ENCODE measurements around the gene SLC29A1. TPM values are rescaled to one million over a fixed set of nuclear protein-coding genes. Genes with fewer than 3 reads are reported as not detected.

SLC29A1 gene
- total and polyA plus RNA-seq, 4 donors: 19.1 to 42.7 (median 26.4) TPM

DNA sequence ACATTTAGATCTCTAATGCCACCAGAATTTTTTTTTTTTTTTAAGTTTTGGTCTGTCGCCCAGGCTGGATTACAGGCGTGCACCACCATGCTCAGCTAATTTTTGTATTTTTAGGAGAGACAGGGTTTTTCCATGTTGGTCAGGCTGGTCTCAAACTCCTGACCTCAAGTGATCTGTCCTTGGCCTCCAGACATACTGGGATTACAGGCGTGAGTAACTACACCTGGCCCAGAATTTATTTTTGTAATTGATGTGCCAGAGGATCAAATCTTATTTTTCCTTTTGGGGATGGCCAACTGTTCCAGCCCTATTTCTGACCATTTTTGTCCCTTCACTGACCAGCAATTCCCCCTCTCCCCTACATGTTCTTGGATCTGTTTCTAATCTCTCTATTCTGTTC lies 24.7 kb upstream of the SLC29A1 start:
- Histone ChIP-seq H3K4me3 (no peak overlapping the region), H3K9ac (ENCODE audit: insufficient read depth in 1 of 2, low read length in 2 of 2) (no peak overlapping the region), H3K36me3 (ENCODE audit: control insufficient read depth in 4 of 4, insufficient read depth in 4 of 4, low read length in 4 of 4) (no peaks in the 10 kb centered on the region), H3K4me1 (ENCODE audit: control insufficient read depth in 5 of 5, insufficient read depth in 5 of 5, low read length in 5 of 5) (peaks cover 0 to 3% (median 0%) of the 10 kb centered on the region in 5 donors), H3K9me3 (ENCODE audit: control insufficient read depth in 4 of 4, insufficient read depth in 3 of 4, low read length in 3 of 4) (no peaks in the 10 kb centered on the region), H3K27me3 (ENCODE audit: control insufficient read depth in 3 of 3, insufficient read depth in 3 of 3, low read length in 2 of 3) (no peaks in the 10 kb centered on the region), H3K27ac (ENCODE audit: low read depth in 1 of 2, low read length in 1 of 2) (no peak overlapping the region)
- DNase-seq (no peak), ATAC-seq (ENCODE audit: insufficient read depth, low FRiP score) (no peak)
- WGBS, 2 donors: 90 to 91% methylated on average over 3 of the region's 3 CpGs
- TF ChIP-seq, protein P1, sequence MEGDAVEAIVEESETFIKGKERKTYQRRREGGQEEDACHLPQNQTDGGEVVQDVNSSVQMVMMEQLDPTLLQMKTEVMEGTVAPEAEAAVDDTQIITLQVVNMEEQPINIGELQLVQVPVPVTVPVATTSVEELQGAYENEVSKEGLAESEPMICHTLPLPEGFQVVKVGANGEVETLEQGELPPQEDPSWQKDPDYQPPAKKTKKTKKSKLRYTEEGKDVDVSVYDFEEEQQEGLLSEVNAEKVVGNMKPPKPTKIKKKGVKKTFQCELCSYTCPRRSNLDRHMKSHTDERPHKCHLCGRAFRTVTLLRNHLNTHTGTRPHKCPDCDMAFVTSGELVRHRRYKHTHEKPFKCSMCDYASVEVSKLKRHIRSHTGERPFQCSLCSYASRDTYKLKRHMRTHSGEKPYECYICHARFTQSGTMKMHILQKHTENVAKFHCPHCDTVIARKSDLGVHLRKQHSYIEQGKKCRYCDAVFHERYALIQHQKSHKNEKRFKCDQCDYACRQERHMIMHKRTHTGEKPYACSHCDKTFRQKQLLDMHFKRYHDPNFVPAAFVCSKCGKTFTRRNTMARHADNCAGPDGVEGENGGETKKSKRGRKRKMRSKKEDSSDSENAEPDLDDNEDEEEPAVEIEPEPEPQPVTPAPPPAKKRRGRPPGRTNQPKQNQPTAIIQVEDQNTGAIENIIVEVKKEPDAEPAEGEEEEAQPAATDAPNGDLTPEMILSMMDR (IDR thresholded peaks at IDR 0.05; ENCODE audit: control extremely low read depth, extremely low read depth): no peak

DNA sequence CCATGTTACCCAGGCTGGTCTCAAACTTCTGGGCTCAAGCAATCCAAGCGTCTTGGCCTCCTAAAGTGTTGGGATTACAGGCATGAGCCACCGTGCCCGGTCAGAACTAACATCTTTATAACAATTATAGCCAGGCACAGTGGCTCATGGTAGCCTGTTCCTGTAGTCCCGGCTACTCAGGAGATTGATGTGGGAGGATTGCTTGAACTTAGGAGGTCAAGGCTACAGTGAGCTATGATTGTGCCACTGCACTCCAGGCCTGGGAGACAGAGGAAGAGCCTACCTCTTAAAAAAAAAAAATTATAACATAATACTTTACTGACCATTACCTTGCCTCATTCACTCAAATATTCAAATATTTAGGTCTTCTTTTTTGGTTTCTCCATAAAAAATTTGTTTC lies 23.5 kb upstream of the SLC29A1 start:
- DNase-seq (no peak), ATAC-seq (ENCODE audit: insufficient read depth, low FRiP score) (no peak)
- TF ChIP-seq, protein P1 (IDR thresholded peaks at IDR 0.05; ENCODE audit: control extremely low read depth, extremely low read depth): no peak

DNA sequence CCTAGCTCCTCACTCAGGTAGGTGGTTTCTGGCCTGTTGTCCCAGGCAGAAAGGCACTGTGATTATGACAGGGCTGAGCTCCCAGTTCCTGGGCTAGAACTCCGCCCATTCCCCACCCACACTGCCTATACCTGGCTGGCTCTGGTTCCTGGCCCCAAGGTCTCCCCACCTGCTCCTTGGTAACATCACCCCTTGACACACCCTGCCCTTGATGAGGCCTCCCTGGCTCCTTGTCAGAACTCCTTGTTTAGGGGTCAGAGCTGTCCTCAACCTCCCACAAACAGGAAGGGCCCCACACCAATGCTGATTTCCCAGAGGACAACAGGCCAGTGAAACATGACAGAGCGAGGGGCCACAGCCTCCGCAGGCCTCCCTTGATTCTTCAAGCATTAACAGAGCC lies 22.2 kb upstream of the SLC29A1 start:
- DNase-seq (no peak), ATAC-seq (ENCODE audit: insufficient read depth, low FRiP score) (no peak)
- TF ChIP-seq, protein P1 (IDR thresholded peaks at IDR 0.05; ENCODE audit: control extremely low read depth, extremely low read depth): no peak
- 89 to 94% methylated on average over 3 of the region's 3 CpGs for WGBS, 2 donors
- no peaks in the 10 kb centered on the region for H3K36me3 ChIP-seq (ENCODE audit: control insufficient read depth in 4 of 4, insufficient read depth in 4 of 4, low read length in 4 of 4)
- no peaks in the 10 kb centered on the region for H3K9me3 ChIP-seq (ENCODE audit: control insufficient read depth in 4 of 4, insufficient read depth in 3 of 4, low read length in 3 of 4)
- no peak overlapping the region for H3K4me3 ChIP-seq
- no peak overlapping the region for H3K27ac ChIP-seq (ENCODE audit: low read depth in 1 of 2, low read length in 1 of 2)
- H3K4me1 ChIP-seq (ENCODE audit: control insufficient read depth in 5 of 5, insufficient read depth in 5 of 5, low read length in 5 of 5): peaks cover 0 to 3% (median 0%) of the 10 kb centered on the region in 5 donors
- H3K27me3 ChIP-seq (ENCODE audit: control insufficient read depth in 3 of 3, insufficient read depth in 3 of 3, low read length in 2 of 3): no peaks in the 10 kb centered on the region
- H3K9ac ChIP-seq (ENCODE audit: insufficient read depth in 1 of 2, low read length in 2 of 2): no peak overlapping the region

More for the DNA sequence above, 23.5 kb upstream of the SLC29A1 start:
- H3K4me3 ChIP-seq: no peak overlapping the region
- H3K36me3 ChIP-seq (ENCODE audit: control insufficient read depth in 4 of 4, insufficient read depth in 4 of 4, low read length in 4 of 4): no peaks in the 10 kb centered on the region
- WGBS, 2 donors: 92 to 96% methylated on average over 4 of the region's 4 CpGs
- no peaks in the 10 kb centered on the region for H3K9me3 ChIP-seq (ENCODE audit: control insufficient read depth in 4 of 4, insufficient read depth in 3 of 4, low read length in 3 of 4)
- peaks cover 0 to 3% (median 0%) of the 10 kb centered on the region in 5 donors for H3K4me1 ChIP-seq (ENCODE audit: control insufficient read depth in 5 of 5, insufficient read depth in 5 of 5, low read length in 5 of 5)
- no peak overlapping the region for H3K9ac ChIP-seq (ENCODE audit: insufficient read depth in 1 of 2, low read length in 2 of 2)
- H3K27me3 ChIP-seq (ENCODE audit: control insufficient read depth in 3 of 3, insufficient read depth in 3 of 3, low read length in 2 of 3): no peaks in the 10 kb centered on the region
- H3K27ac ChIP-seq (ENCODE audit: low read depth in 1 of 2, low read length in 1 of 2): no peak overlapping the region

DNA sequence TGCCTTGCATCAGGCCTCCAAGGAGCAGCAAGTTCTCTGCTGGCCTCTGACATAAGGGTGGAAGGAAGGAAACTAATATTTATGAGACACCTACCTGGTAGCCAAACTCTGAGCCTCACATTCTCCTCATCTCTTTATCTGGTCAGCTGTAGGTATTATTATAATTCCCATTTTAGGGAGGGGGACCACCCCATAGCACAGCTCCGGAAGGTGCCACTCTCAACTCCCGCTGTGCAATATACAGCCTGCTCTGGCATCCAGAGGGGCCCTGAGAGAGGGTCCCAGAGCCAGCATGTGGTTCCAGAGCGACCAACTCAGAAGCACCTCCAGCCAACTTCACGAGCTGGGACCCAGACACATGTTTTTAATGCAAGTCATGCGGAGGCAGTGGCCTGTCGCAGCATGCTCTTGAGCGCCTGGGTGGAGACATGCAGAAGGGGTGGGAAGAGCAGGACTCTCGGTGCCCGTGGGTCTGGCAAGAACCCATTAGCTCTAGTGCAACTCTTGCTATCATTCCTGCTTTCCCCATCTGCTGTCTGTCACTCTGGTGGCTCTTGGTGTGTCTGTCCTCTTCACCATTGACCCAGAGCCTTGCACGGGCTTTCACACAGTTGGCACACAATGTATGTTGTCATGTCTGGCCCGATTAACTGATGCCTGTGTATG lies 21.6 kb upstream of the SLC29A1 start:
- Histone ChIP-seq H3K9ac (ENCODE audit: insufficient read depth in 1 of 2, low read length in 2 of 2) (no peak overlapping the region), H3K4me1 (ENCODE audit: control insufficient read depth in 5 of 5, insufficient read depth in 5 of 5, low read length in 5 of 5) (peaks cover 0 to 3% (median 0%) of the 10 kb centered on the region in 5 donors), H3K27ac (ENCODE audit: low read depth in 1 of 2, low read length in 1 of 2) (no peak overlapping the region), H3K9me3 (ENCODE audit: control insufficient read depth in 4 of 4, insufficient read depth in 3 of 4, low read length in 3 of 4) (no peaks in the 10 kb centered on the region), H3K4me3 (no peak overlapping the region), H3K36me3 (ENCODE audit: control insufficient read depth in 4 of 4, insufficient read depth in 4 of 4, low read length in 4 of 4) (no peaks in the 10 kb centered on the region), H3K27me3 (ENCODE audit: control insufficient read depth in 3 of 3, insufficient read depth in 3 of 3, low read length in 2 of 3) (no peaks in the 10 kb centered on the region)
- 80 to 88% methylated on average over 11 of the region's 11 CpGs for WGBS, 2 donors
- no peak for ATAC-seq (ENCODE audit: insufficient read depth, low FRiP score)
- no peak for DNase-seq
- TF ChIP-seq, protein P1 (IDR thresholded peaks at IDR 0.05; ENCODE audit: control extremely low read depth, extremely low read depth): no peak

Measured in lung (tissue), 12 donors.